Measurements from ENCODE around the gene KIRREL3. TPM values are rescaled to one million over a fixed set of nuclear protein-coding genes. Genes with fewer than 3 reads are reported as not detected.

The KIRREL3 gene
- total and polyA plus RNA-seq, 2 of the 8 experiments (the other 6 are each of a cell fraction or from before 2014, with no cell fraction given): 0.29 to 0.32 TPM

DNA sequence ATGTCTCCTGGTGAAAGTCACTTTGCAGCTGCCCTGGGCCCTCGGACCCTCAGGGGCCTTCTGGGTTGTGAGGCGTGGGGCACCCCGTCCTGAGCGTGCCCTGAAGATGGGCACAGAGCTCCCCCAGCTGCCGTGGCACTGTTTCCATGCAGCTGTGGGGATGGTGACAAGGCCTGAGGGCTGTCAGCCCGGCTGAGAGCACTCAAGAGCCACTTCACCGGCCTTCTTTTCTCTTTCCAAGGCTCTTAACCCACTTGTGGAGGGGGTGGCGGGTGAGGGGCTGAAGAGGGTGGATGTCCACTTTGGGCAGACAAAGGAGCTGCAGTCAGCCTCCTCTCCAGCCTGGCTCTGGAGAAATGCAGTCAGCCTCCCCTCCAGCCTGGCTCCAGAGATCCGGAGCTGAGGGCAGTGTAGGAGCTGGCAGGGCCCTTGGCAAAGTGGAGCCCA, 405.6 kb downstream of the KIRREL3 start (continued):
- TF ChIP-seq GABPA (IDR thresholded peaks at IDR 0.05; ENCODE audit: borderline replicate concordance, insufficient read depth, low read length): no peak
- no peak for TF ChIP-seq NANOG (IDR thresholded peaks at IDR 0.05; ENCODE audit: insufficient read depth, low read depth, low read length, poor library complexity, severe bottlenecking)
- TF ChIP-seq, protein P1, sequence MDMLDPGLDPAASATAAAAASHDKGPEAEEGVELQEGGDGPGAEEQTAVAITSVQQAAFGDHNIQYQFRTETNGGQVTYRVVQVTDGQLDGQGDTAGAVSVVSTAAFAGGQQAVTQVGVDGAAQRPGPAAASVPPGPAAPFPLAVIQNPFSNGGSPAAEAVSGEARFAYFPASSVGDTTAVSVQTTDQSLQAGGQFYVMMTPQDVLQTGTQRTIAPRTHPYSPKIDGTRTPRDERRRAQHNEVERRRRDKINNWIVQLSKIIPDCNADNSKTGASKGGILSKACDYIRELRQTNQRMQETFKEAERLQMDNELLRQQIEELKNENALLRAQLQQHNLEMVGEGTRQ (IDR thresholded peaks at IDR 0.05; ENCODE audit: low read length): no peak
- TF ChIP-seq PHF8 (conservative IDR thresholded peaks at IDR 0.05; ENCODE audit: low read depth, low read length): no peak
- TF ChIP-seq RAD21 (IDR thresholded peaks at IDR 0.05 in 1 of 2, conservative IDR thresholded peaks at IDR 0.05 in 1 of 2; ENCODE audit: low read depth in 2 of 2, low read length in 2 of 2): no peak
- no peak for TF ChIP-seq TAF7 (optimal IDR thresholded peaks at IDR 0.05; ENCODE audit: borderline replicate concordance, low read depth, low read length)
- TF ChIP-seq RBBP5 (IDR thresholded peaks at IDR 0.05; ENCODE audit: borderline replicate concordance, low read depth, low read length): no peak
- TF ChIP-seq BCL11A (IDR thresholded peaks at IDR 0.05; ENCODE audit: low read depth in 2 of 2, low read length in 2 of 2): no peak

Measured in H1 (cell line).